OCI-LY7 (cell line): Measurements from ENCODE around the gene KCNA1. TPM values are rescaled to one million over a fixed set of nuclear protein-coding genes. Genes with fewer than 3 reads are reported as not detected.

ENCODE experiments used
- BruUV-seq: library from RNA; stranded (reverse); fragments of 400-500 nt; replicated peaks from 2 replicates; lab custom pipeline; 2021; lab: Mats Ljungman, UMichigan
- CTCF ChIA-PET: fragments of 300-600 bp; sonication (Branson Sonifier 250); formaldehyde crosslinking; loops from one replicate; lab custom pipeline; 2022; ENCODE audit warnings: antibody characterized with exemption; ENCODE audit not compliant: unreplicated experiment; lab: Charles Lee
- POLR2A ChIA-PET: fragments of 300-600 bp; sonication (Branson Sonifier 250); formaldehyde crosslinking; loops from one replicate; lab custom pipeline; 2022; ENCODE audit warnings: antibody characterized with exemption; lab: Charles Lee
- DNase-seq: peaks from one replicate; pipeline ENCODE4 v3.0.0-alpha.2; 2015; ENCODE audit warnings: low spot score
- H2AFZ ChIP-seq: fragments of 200-600 bp; sonication (generic), shearing (Covaris generic); 2 replicates; pipeline ENCODE4 v1.6.1; 2014; ENCODE audit warnings: mild to moderate bottlenecking, antibody characterized with exemption, low read length, moderate library complexity
- H3K27ac ChIP-seq: fragments of 200-600 bp; sonication (generic); 2 replicates; pipeline ENCODE4 v1.5.1; 2014; ENCODE audit warnings: mixed run types, low read depth, mild to moderate bottlenecking, moderate library complexity, low read length, inconsistent platforms; ENCODE audit not compliant: poor library complexity, severe bottlenecking
- H3K36me3 ChIP-seq: fragments of 200-600 bp; sonication (generic); 2 replicates; pipeline ENCODE4 v1.6.1; 2014; ENCODE audit warnings: mild to moderate bottlenecking, antibody characterized with exemption, low read length, moderate library complexity, mixed read lengths; ENCODE audit not compliant: insufficient read depth
- H3K4me1 ChIP-seq: fragments of 200-600 bp; sonication (generic); 2 replicates; pipeline ENCODE4 v1.5.1; 2014; ENCODE audit warnings: mild to moderate bottlenecking, low read length; ENCODE audit not compliant: insufficient read depth, poor library complexity, severe bottlenecking
- H3K4me2 ChIP-seq: fragments of 200-600 bp; sonication (generic); 2 replicates; pipeline ENCODE4 v1.6.1; 2014; ENCODE audit warnings: mild to moderate bottlenecking, low read length
- H3K4me3 ChIP-seq: fragments of 200-600 bp; sonication (generic); 2 replicates; pipeline ENCODE4 v1.5.1; 2014; ENCODE audit warnings: mild to moderate bottlenecking, low read depth, low read length; ENCODE audit not compliant: poor library complexity, severe bottlenecking
- H3K79me2 ChIP-seq: fragments of 200-600 bp; sonication (generic); 2 replicates; pipeline ENCODE4 v1.6.1; 2016; ENCODE audit warnings: low read depth, mild to moderate bottlenecking, low read length, moderate library complexity, mixed read lengths; ENCODE audit not compliant: insufficient read depth
- H3K9me2 ChIP-seq: fragments of 200-600 bp; sonication (generic); 2 replicates; pipeline ENCODE4 v1.6.1; 2016; ENCODE audit warnings: mild to moderate bottlenecking, low read length, mixed read lengths; ENCODE audit not compliant: insufficient read depth
- H3K9me3 ChIP-seq: fragments of 200-600 bp; sonication (generic); 2 replicates; pipeline ENCODE4 v1.6.1; 2014; ENCODE audit warnings: mild to moderate bottlenecking, mixed run types, low read length, mixed read lengths
- H4K20me1 ChIP-seq: fragments of 200-600 bp; sonication (generic); 2 replicates; pipeline ENCODE4 v1.6.1; 2014; ENCODE audit warnings: mild to moderate bottlenecking, antibody characterized with exemption, low read length, moderate library complexity, mixed read lengths; ENCODE audit not compliant: insufficient read depth
- EZH2phosphoT487 ChIP-seq: fragments of 200-600 bp; sonication (generic); IDR thresholded peaks from 2 replicates; pipeline ENCODE4 v1.6.1; 2018; ENCODE audit warnings: low read depth, borderline replicate concordance, mild to moderate bottlenecking, mixed run types, antibody characterized with exemption, low read length, moderate library complexity, mixed read lengths
- intact Hi-C: fragments of 100-400 bp; cut with micrococcal nuclease; formaldehyde crosslinking; loops from one replicate; pipeline ENCODE4 v1.10.0; 2022; ENCODE audit not compliant: unreplicated experiment
- total RNA-seq, 2 experiments: library from RNA; depleted of rRNA in 1 of 2; stranded (reverse); fragments of >200 nt in 1 of 2; shearing (Covaris generic) in 1 of 2; gene quantifications; 2 replicates each; pipeline ENCODE4 v1.2.3, GENCODE V29; 2014 to 2022
- TF ChIP-seq, protein P1 (sequence below): fragments of 200-600 bp; sonication (generic); conservative IDR thresholded peaks from 2 replicates; pipeline ENCODE4 v1.5.1; 2014; ENCODE audit warnings: mild to moderate bottlenecking, antibody characterized with exemption, low read length, moderate library complexity, mixed read lengths

KCNA1 gene
- total RNA-seq, 2 experiments from 2014 or later: not detected

DNA sequence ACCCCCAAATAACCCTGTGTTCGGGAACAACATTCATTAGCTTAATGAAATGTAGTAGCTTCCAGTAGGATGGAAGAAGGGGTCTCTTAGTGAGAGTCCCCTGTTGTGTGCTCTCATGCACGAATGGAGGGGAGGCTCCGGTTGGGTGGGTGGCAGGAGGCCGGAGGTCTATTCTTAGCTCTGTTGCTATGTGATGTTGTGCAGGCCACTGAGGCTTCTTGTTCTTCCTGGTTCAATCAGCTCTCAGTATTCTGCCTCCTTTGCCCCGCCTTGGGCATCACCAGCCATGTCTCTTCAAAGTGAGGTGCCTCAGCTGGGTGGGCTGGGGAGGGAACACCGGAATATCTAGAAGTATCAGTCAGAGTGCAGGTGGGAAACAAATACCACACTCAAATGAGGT is 50.8 kb downstream of the KCNA1 start:
- Histone ChIP-seq H3K4me1 (no peaks in the 10 kb centered on the region), H3K9me2 (no peaks in the 10 kb centered on the region), H3K27ac (no peak overlapping the region), H3K4me2 (no peak overlapping the region), H4K20me1 (no peaks in the 10 kb centered on the region), H3K4me3 (no peak overlapping the region), H3K36me3 (no peaks in the 10 kb centered on the region), H3K79me2 (no peaks in the 10 kb centered on the region), H3K9me3 (no peaks in the 10 kb centered on the region), H2AFZ (no peak overlapping the region)
- no TSS peak for BruUV-seq
- intact Hi-C loops: no loop called here
- TF ChIP-seq, protein P1, sequence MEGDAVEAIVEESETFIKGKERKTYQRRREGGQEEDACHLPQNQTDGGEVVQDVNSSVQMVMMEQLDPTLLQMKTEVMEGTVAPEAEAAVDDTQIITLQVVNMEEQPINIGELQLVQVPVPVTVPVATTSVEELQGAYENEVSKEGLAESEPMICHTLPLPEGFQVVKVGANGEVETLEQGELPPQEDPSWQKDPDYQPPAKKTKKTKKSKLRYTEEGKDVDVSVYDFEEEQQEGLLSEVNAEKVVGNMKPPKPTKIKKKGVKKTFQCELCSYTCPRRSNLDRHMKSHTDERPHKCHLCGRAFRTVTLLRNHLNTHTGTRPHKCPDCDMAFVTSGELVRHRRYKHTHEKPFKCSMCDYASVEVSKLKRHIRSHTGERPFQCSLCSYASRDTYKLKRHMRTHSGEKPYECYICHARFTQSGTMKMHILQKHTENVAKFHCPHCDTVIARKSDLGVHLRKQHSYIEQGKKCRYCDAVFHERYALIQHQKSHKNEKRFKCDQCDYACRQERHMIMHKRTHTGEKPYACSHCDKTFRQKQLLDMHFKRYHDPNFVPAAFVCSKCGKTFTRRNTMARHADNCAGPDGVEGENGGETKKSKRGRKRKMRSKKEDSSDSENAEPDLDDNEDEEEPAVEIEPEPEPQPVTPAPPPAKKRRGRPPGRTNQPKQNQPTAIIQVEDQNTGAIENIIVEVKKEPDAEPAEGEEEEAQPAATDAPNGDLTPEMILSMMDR: no peak
- no peak for TF ChIP-seq EZH2phosphoT487
- DNase-seq: no peak
- ChIA-PET CTCF (no interaction called here), POLR2A (interaction anchor here (0.6 kb wide), 1 partner anchor 330 kb away, joined by 3 read pairs; no protein-coding TSS in a partner anchor)

- Histone ChIP-seq H2AFZ (no peak overlapping the region), H3K27ac (no peak overlapping the region), H3K4me2 (no peak overlapping the region), H3K9me2 (no peaks in the 10 kb centered on the region), H4K20me1 (no peaks in the 10 kb centered on the region), H3K4me1 (no peaks in the 10 kb centered on the region), H3K36me3 (no peaks in the 10 kb centered on the region), H3K9me3 (no peaks in the 10 kb centered on the region), H3K4me3 (no peak overlapping the region), H3K79me2 (no peaks in the 10 kb centered on the region)
- POLR2A ChIA-PET: no interaction called here
- BruUV-seq: no TSS peak
- DNase-seq: no peak
- TF ChIP-seq EZH2phosphoT487: no peak
- TF ChIP-seq, protein P1: no peak
- CTCF ChIA-PET: no interaction called here
- intact Hi-C loops: no loop called here
These were observed 51.6 kb downstream of the KCNA1 start for GRCh38 chr12:4961311-4961710.

DNA sequence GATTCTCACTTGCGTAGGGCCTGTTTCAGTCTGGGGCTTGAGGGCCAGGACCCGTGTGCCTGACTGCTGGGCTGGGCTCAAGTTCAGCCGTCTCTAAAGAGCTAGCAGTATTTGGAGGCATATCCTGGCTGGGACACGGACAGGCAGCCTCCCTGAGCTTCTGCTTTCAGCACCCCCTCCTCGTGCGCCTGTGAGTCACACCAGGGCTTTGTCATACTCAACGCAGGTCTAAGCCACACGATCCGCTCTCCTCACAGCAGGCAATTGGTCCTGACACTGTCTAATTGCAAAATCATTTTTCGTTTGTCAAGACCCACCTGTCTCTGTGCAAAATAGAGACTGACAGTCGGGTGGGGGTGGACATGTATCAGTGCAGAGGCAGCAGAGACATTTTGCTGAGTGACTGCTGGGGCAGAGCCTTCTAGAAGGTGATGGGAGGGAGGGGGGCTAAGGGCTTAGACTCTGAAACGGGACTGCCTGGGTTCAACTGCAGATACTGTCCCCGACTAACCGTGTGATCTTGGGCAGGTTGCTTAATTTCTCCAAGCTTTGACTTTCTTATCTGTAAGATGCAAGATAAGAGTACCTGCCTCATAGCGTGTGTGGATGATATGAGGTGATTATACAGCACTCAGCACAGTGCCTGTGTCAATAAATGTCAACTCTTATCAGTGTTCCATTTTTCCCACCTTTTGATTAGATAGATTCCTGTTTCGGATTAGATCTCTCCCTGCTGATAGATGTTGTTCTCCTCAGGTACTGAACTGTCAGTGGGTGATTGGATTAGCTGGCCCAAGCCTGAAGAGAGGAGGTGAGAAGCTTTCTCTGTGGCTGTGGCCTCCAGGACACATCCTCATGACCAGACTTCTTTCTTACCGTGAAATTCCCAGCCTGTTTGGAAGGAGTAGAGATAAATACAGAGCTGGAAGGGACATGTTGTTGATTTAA is 53.1 kb downstream of the KCNA1 start:
- Histone ChIP-seq H3K79me2 (no peaks in the 10 kb centered on the region), H3K36me3 (no peaks in the 10 kb centered on the region), H3K9me3 (no peaks in the 10 kb centered on the region), H4K20me1 (no peaks in the 10 kb centered on the region), H3K9me2 (no peaks in the 10 kb centered on the region), H3K4me2 (no peak overlapping the region), H2AFZ (no peak overlapping the region), H3K27ac (no peak overlapping the region), H3K4me3 (no peak overlapping the region), H3K4me1 (no peaks in the 10 kb centered on the region)
- BruUV-seq: no TSS peak
- ChIA-PET CTCF (no interaction called here), POLR2A (no interaction called here)
- DNase-seq: no peak
- no peak for TF ChIP-seq EZH2phosphoT487
- TF ChIP-seq, protein P1: no peak
- intact Hi-C loops: no loop called here
